Endothelial cell of umbilical vein (primary cell): ENCODE data around the gene RFX1. TPM values are rescaled to one million over a fixed set of nuclear protein-coding genes. Genes with fewer than 3 reads are reported as not detected.

Source experiments
- BruUV-seq: library from RNA; stranded (reverse); fragments of 400-500 nt; replicated peaks from 2 replicates; lab custom pipeline; 2021; lab: Mats Ljungman, UMichigan
- CTCF ChIA-PET: fragments of 300-600, 350-600 bp; sonication (Branson Sonifier 250); formaldehyde crosslinking; loops from one replicate; lab custom pipeline; 2021; ENCODE audit warnings: antibody characterized with exemption, inconsistent platforms; lab: Charles Lee
- POLR2A ChIA-PET: fragments of 300-600, 350-600 bp; sonication (Branson Sonifier 250); formaldehyde crosslinking; loops from one replicate; lab custom pipeline; 2021; ENCODE audit warnings: antibody characterized with exemption, inconsistent platforms; lab: Charles Lee
- DNase-seq: peaks from one replicate; pipeline ENCODE4 v3.0.0-alpha.2; 2011; ENCODE audit warnings: low read depth, low spot score
- FAIRE-seq: peaks from 2 replicates; lab custom pipeline; 2011; peaks lifted over from hg19 to GRCh38; lab: Jason Lieb, UNC
- H2AFZ ChIP-seq: 2 replicates; pipeline ENCODE4 v1.6.0; 2012; ENCODE audit warnings: low read depth, low read length, control low read depth, inconsistent platforms
- H3K27ac ChIP-seq: 2 replicates; pipeline ENCODE4 v1.5.1; 2011; ENCODE audit warnings: low read depth, mild to moderate bottlenecking, control low read depth, low read length, moderate library complexity; ENCODE audit not compliant: insufficient read depth
- H3K27me3 ChIP-seq, 2 experiments: 2 replicates each; pipeline versions ENCODE4 v1.6.0 to v1.6.1; 2011; ENCODE audit warnings: low read length in 2 of 2, mixed read lengths in 1 of 2; ENCODE audit not compliant: control insufficient read depth in 2 of 2, insufficient read depth in 2 of 2
- H3K36me3 ChIP-seq, 2 experiments: 2 replicates in 1 of 2; 3 replicates in 1 of 2; pipeline ENCODE4 v1.5.1; 2011; ENCODE audit warnings: low read length in 2 of 2, mild to moderate bottlenecking in 1 of 2, moderate library complexity in 1 of 2; ENCODE audit not compliant: control insufficient read depth in 2 of 2, insufficient read depth in 2 of 2; ENCODE audit errors: extremely low read depth in 1 of 2
- H3K4me1 ChIP-seq: 3 replicates; pipeline ENCODE4 v1.5.1; 2011; ENCODE audit warnings: mild to moderate bottlenecking, low read length; ENCODE audit not compliant: control insufficient read depth, insufficient read depth; ENCODE audit errors: extremely low read depth
- H3K4me2 ChIP-seq: 2 replicates; pipeline ENCODE4 v1.6.1; 2011; ENCODE audit warnings: low read length, control low read depth, mixed read lengths; ENCODE audit not compliant: insufficient read depth
- H3K4me3 ChIP-seq, 3 experiments: fragments of 200-600 bp in 1 of 3; sonication (generic), shearing (Covaris generic) in 1 of 3; replicated peaks in 1 of 3; 2 replicates each; pipeline ENCODE4 v1.5.1; 2011 to 2016; ENCODE audit warnings: control low read depth in 3 of 3, low read length in 3 of 3, mild to moderate bottlenecking in 2 of 3, inconsistent platforms in 1 of 3, low read depth in 1 of 3, moderate library complexity in 1 of 3; ENCODE audit not compliant: insufficient read depth in 1 of 3
- H3K79me2 ChIP-seq: 2 replicates; pipeline ENCODE4 v1.6.0; 2012; ENCODE audit warnings: low read length, inconsistent platforms; ENCODE audit not compliant: control insufficient read depth, insufficient read depth
- H3K9ac ChIP-seq: replicated peaks from 2 replicates; pipeline ENCODE3; 2011; ENCODE audit warnings: low read length, control low read depth; ENCODE audit not compliant: insufficient read depth; ENCODE audit errors: extremely low read depth
- H3K9me1 ChIP-seq: replicated peaks from 3 replicates; pipeline ENCODE4 v1.6.0; 2011; ENCODE audit warnings: mild to moderate bottlenecking, low read length; ENCODE audit not compliant: control insufficient read depth, insufficient read depth; ENCODE audit errors: extremely low read depth
- H3K9me3 ChIP-seq: replicated peaks from 2 replicates; pipeline ENCODE4 v1.5.1; 2012; ENCODE audit warnings: low read length, inconsistent platforms; ENCODE audit not compliant: control insufficient read depth, insufficient read depth
- H4K20me1 ChIP-seq: replicated peaks from 2 replicates; pipeline ENCODE3; 2011; ENCODE audit warnings: mild to moderate bottlenecking, low read length; ENCODE audit not compliant: control insufficient read depth, insufficient read depth; ENCODE audit errors: extremely low read depth
- EZH2 ChIP-seq: IDR thresholded peaks from 2 replicates; pipeline ENCODE4 v1.6.1; 2012; ENCODE audit warnings: borderline replicate concordance, low read depth, mild to moderate bottlenecking, moderate library complexity, low read length, inconsistent platforms; ENCODE audit not compliant: severe bottlenecking
- FOS ChIP-seq: IDR thresholded peaks from 2 replicates; pipeline ENCODE4 v1.6.1; 2011; ENCODE audit warnings: mild to moderate bottlenecking, low read length, moderate library complexity, borderline replicate concordance; ENCODE audit not compliant: insufficient read depth
- GATA2 ChIP-seq: IDR thresholded peaks from 2 replicates; pipeline ENCODE4 v1.7.0; 2011; ENCODE audit warnings: low read depth, mild to moderate bottlenecking, moderate library complexity, mixed read lengths, low read length; ENCODE audit not compliant: insufficient read length, insufficient read depth
- JUN ChIP-seq: IDR thresholded peaks from 2 replicates; pipeline ENCODE4 v1.6.1; 2011; ENCODE audit warnings: borderline replicate concordance, low read depth; ENCODE audit not compliant: insufficient read length, insufficient read depth
- MYC ChIP-seq: IDR thresholded peaks from one replicate; pipeline ENCODE4 v1.6.1; 2011; ENCODE audit warnings: mild to moderate bottlenecking, low read depth, low read length
- POLR2AphosphoS5 ChIP-seq: IDR thresholded peaks from 2 replicates; pipeline ENCODE4 v1.6.1; 2012; ENCODE audit warnings: low read depth, mild to moderate bottlenecking, control low read depth, low read length, moderate library complexity; ENCODE audit not compliant: insufficient read depth
- dilution Hi-C: fragments of 300-500 bp; cut with MboI; formaldehyde crosslinking; loops from one replicate; pipeline ENCODE4 v1.15.0; 2019; ENCODE audit warnings: low sequenced_read_pairs; ENCODE audit not compliant: extremely low pct_ligation_motif_present
- intact Hi-C: fragments of 100-400 bp; cut with micrococcal nuclease; formaldehyde crosslinking; loops from one replicate; pipeline ENCODE4 v1.10.0; 2022
- polyA plus RNA-seq, 4 experiments: library from polyadenylated mRNA; depleted of rRNA in 3 of 4; stranded (reverse) in 3 of 4; unstranded in 1 of 4; fragments of >200 nt; gene quantifications; 2 replicates each; pipeline versions ENCODE4 v1.2.1 to v1.2.3, GENCODE V29; 2011 to 2012; ENCODE audit warnings: missing spikeins in 1 of 4
- total RNA-seq: library from RNA; stranded (reverse); gene quantifications from 2 replicates; pipeline ENCODE4 v1.2.3, GENCODE V29; 2021
- TF ChIP-seq, protein P1 (sequence below): IDR thresholded peaks from 2 replicates; pipeline ENCODE4 v1.6.1; 2011; ENCODE audit not compliant: insufficient read depth, insufficient read length

Gene RFX1
- total and polyA plus RNA-seq, 2 donors (not counting 3 experiments of a cell fraction or from before 2014, with no cell fraction given), result 2.3 to 14.7 TPM

DNA sequence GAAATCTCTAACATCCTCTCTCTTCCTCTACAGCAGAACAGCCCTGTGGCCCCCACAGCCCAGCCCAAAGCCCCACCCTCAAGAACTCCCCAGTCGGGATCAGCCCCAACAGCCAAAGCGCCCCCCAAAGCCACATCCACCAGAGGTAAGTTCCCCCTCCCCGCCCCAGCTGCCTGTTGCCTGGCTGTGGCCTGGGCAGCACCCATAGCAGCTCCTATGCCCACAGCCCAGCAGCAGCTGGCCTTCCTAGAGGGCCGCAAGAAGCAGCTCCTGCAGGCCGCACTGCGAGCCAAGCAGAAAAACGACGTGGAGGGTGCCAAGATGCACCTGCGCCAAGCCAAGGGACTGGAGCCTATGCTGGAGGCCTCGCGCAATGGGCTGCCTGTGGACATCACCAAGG is 85.6 kb downstream of the RFX1 start:
- H3K27me3 ChIP-seq, result no peaks in the 10 kb centered on the region
- POLR2A ChIA-PET, result interaction anchor here (0.6 kb wide), 1 partner anchor 15 kb away, joined by 4 read pairs; no protein-coding TSS in a partner anchor
- intact Hi-C loops, result no loop called here
- peaks cover 5 to 28% of the 10 kb centered on the region in 2 experiments for H3K36me3 ChIP-seq
- H3K9ac ChIP-seq, result no peak overlapping the region
- TF ChIP-seq GATA2, result no peak
- no peak for TF ChIP-seq MYC
- no peak for TF ChIP-seq POLR2AphosphoS5
- no peak for TF ChIP-seq EZH2
- no peak for TF ChIP-seq JUN
- TF ChIP-seq FOS, result no peak
- TF ChIP-seq, protein P1, sequence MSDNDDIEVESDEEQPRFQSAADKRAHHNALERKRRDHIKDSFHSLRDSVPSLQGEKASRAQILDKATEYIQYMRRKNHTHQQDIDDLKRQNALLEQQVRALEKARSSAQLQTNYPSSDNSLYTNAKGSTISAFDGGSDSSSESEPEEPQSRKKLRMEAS, result no peak
- dilution Hi-C loops, result no loop called here
- H4K20me1 ChIP-seq, result no peaks in the 10 kb centered on the region
- H3K27ac ChIP-seq, result no peak overlapping the region
- no peak overlapping the region for H3K4me2 ChIP-seq
- CTCF ChIA-PET, result interaction anchor here (0.9 kb wide), 1 partner anchor 138 kb away, joined by 3 read pairs; no protein-coding TSS in a partner anchor
- H3K9me3 ChIP-seq, result no peaks in the 10 kb centered on the region
- no peak for DNase-seq
- no peak overlapping the region for H3K4me3 ChIP-seq
- H3K4me1 ChIP-seq, result no peaks in the 10 kb centered on the region
- H3K79me2 ChIP-seq, result no peaks in the 10 kb centered on the region
- no peak for FAIRE-seq
- H3K9me1 ChIP-seq, result no peaks in the 10 kb centered on the region
- H2AFZ ChIP-seq, result no peak overlapping the region
- BruUV-seq, result no TSS peak
